ENCODE results near the gene UQCR11.
A peak's percentile ranks its signal among the peaks of the same experiment; 100 is the strongest.

Gene UQCR11

GRCh38 chr19:1592755-1593500 is 12.3 kb downstream of the UQCR11 start, which contains the start of gene MBD3:
Gene MBD3 (minus strand): TSS chr19:1592865. CDS start chr19:1592631, 234 bp downstream.
- peak within 1 kb of the TSS; percentile 97 for H3K4me3 ChIP-seq (ENCODE audit: low read length)
- H3K36me3 ChIP-seq (replicated peaks; ENCODE audit: low read depth, low read length) = peaks cover 15% of the 10 kb centered on the region
- TF ChIP-seq CTCF (IDR thresholded peaks at IDR 0.05; ENCODE audit: low read depth, low read length) (no peak), EZH2phosphoT487 (IDR thresholded peaks at IDR 0.05; ENCODE audit: low read depth) (no peak)
- no peaks in the 10 kb centered on the region for H3K27me3 ChIP-seq (ENCODE audit: low read depth, low read length)
- peak within 1 kb of the TSS; percentile 92 for H3K4me2 ChIP-seq (ENCODE audit: low read length)
- peaks cover 10% of the 10 kb centered on the region for H3K4me1 ChIP-seq (ENCODE audit: low read length)
- H3K27ac ChIP-seq (ENCODE audit: low read length) = peak within 1 kb of the TSS; percentile 87
- peak within 1 kb of the TSS; percentile 99 for H3K9ac ChIP-seq (ENCODE audit: low read length)
- H3K9me3 ChIP-seq (ENCODE audit: insufficient read depth, low read length) = no peaks in the 10 kb centered on the region
- H4K20me1 ChIP-seq (ENCODE audit: insufficient read depth, low read length) = peaks cover 8% of the 10 kb centered on the region; the same call in 1 of the 2 replicates
- 0 out of 2 replicates have a peak within 1 kb of the TSS, but pooled peaks have one; percentile 47 for H2AFZ ChIP-seq (ENCODE audit: low read depth, low read length)
- peaks cover 43% of the 10 kb centered on the region for H3K79me2 ChIP-seq (ENCODE audit: low read length)

DNA sequence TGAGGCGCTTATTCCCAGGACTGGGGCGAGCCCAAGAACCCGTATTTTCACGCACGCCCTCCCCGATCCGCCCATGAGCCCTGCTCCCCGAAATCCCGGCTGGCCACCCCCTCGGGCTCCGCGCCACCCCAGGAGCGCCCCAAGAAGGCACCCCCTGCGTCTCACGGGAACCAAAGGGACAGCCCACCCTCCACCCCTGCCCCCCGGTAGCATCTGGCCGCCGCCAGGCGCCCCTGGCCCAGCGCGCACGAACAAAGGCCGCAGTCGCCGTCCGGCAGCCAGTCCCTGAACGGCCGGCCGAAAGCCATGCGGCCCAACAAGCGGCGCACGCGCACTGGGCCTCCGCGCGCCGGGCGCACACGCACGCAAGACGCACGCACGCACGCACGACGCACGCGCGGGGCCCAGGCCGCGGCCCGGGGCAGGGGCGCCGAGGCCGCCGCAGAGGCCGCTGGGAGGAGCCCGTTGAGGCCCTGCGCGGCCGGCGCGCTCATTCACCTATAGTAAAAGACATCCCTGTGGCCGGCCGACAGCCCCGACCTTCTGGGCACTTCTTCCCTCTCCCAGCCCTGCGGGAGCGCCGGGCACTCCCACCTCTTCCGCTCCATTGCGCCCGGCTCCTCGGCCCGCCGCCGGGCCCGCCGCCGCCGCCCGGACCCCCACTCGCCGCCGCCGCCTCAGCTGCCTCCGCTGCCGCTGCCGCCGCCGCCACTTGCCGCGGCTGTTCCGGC is 13.1 kb downstream of the UQCR11 start:
- no peaks in the 10 kb centered on the region for H3K9me3 ChIP-seq (ENCODE audit: insufficient read depth, low read length)
- H4K20me1 ChIP-seq (ENCODE audit: insufficient read depth, low read length) = peaks cover 8% of the 10 kb centered on the region; the same call in 1 of the 2 replicates

GRCh38 chr19:1591421-1592023 is 13.7 kb downstream of the UQCR11 start:
- no peak overlapping the region for H2AFZ ChIP-seq (ENCODE audit: low read depth, low read length)

More for the DNA sequence above, 13.1 kb downstream of the UQCR11 start:
- H3K27ac ChIP-seq (ENCODE audit: low read length) = peak overlapping the region; percentile 87
- peak overlapping the region; percentile 85 for H3K4me2 ChIP-seq (ENCODE audit: low read length)
- peak overlapping the region; percentile 99 for H3K9ac ChIP-seq (ENCODE audit: low read length)
- peaks cover 10% of the 10 kb centered on the region for H3K4me1 ChIP-seq (ENCODE audit: low read length)
- H3K4me3 ChIP-seq (ENCODE audit: low read length) = peak overlapping the region; percentile 97
- no peaks in the 10 kb centered on the region for H3K27me3 ChIP-seq (ENCODE audit: low read depth, low read length)
- H2AFZ ChIP-seq (ENCODE audit: low read depth, low read length) = no peak overlapping the region
- H3K79me2 ChIP-seq (ENCODE audit: low read length) = peaks cover 50% of the 10 kb centered on the region
- no peak for TF ChIP-seq CTCF (IDR thresholded peaks at IDR 0.05; ENCODE audit: low read depth, low read length)
- TF ChIP-seq EZH2phosphoT487 (IDR thresholded peaks at IDR 0.05; ENCODE audit: low read depth) = no peak
- H3K36me3 ChIP-seq (replicated peaks; ENCODE audit: low read depth, low read length) = peaks cover 8% of the 10 kb centered on the region

More at GRCh38 chr19:1591421-1592023, 13.7 kb downstream of the UQCR11 start:
- Histone ChIP-seq H3K4me1 (ENCODE audit: low read length) (peaks cover 10% of the 10 kb centered on the region), H3K36me3 (replicated peaks; ENCODE audit: low read depth, low read length) (peaks cover 7% of the 10 kb centered on the region), H3K9ac (ENCODE audit: low read length) (peak overlapping the region; percentile 99), H4K20me1 (ENCODE audit: insufficient read depth, low read length) (peaks cover 8% of the 10 kb centered on the region; the same call in 1 of the 2 replicates), H3K4me2 (ENCODE audit: low read length) (peak overlapping the region; percentile 85), H3K4me3 (ENCODE audit: low read length) (peak overlapping the region; percentile 97), H3K79me2 (ENCODE audit: low read length) (peaks cover 53% of the 10 kb centered on the region), H3K27me3 (ENCODE audit: low read depth, low read length) (no peaks in the 10 kb centered on the region), H3K27ac (ENCODE audit: low read length) (peak overlapping the region; percentile 87), H3K9me3 (ENCODE audit: insufficient read depth, low read length) (no peaks in the 10 kb centered on the region)
- TF ChIP-seq EZH2phosphoT487 (IDR thresholded peaks at IDR 0.05; ENCODE audit: low read depth) = no peak
- no peak for TF ChIP-seq CTCF (IDR thresholded peaks at IDR 0.05; ENCODE audit: low read depth, low read length)
